GM10248 (cell line): ENCODE measurements around the gene APPL2.

Experiments used
- CTCF ChIA-PET: fragments of 300-600 bp; sonication (Branson Sonifier 250); formaldehyde crosslinking; extraction: SDS; loops from one replicate; lab custom pipeline; 2021; ENCODE audit warnings: antibody characterized with exemption; lab: Yijun Ruan, JAX
- POLR2A ChIA-PET: fragments of 350-650 bp; sonication (Branson Sonifier 250); formaldehyde crosslinking; extraction: SDS; loops from one replicate; lab custom pipeline; 2020; ENCODE audit warnings: antibody characterized with exemption; lab: Yijun Ruan, JAX
- DNase-seq: peaks from one replicate; pipeline ENCODE4 v3.0.0; 2012; ENCODE audit errors: extremely low spot score
- CTCF ChIP-seq: IDR thresholded peaks from 2 replicates; pipeline ENCODE4 v1.5.1; 2012; ENCODE audit warnings: mild to moderate bottlenecking, low read depth; ENCODE audit errors: extremely low read depth, missing control alignments, control extremely low read depth

Gene APPL2

DNA sequence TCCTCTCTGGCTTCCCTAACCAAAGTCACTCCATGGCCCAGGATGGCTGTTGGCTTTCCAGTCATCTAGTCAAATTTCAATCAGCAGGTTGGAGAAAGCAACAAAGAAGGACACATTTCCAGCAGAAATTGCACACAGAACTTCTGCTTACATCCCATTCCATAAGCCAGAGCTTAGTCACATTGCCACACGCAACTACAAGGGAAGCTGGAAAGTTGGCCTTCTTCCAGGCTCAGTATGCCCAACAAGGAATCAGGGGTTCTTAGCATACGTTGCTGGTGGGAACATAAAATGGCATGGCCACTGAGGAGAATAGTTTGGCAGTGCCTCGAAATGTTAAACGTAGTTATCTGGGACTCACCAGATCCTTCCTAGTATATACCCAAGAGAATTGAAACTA is 9.3 kb upstream of the APPL2 start:
- no peak for TF ChIP-seq CTCF
- ChIA-PET POLR2A (no interaction called here), CTCF (interaction anchor here (1.6 kb wide), 1 partner anchor 10 kb away, joined by 3 read pairs; the partner anchor contains the start of gene APPL2)
- DNase-seq = no peak

GRCh38 chr12:105240228-105240627 is 4.3 kb upstream of the APPL2 start:
- CTCF ChIA-PET = no interaction called here
- DNase-seq = no peak
- TF ChIP-seq CTCF = no peak
- POLR2A ChIA-PET = no interaction called here

DNA sequence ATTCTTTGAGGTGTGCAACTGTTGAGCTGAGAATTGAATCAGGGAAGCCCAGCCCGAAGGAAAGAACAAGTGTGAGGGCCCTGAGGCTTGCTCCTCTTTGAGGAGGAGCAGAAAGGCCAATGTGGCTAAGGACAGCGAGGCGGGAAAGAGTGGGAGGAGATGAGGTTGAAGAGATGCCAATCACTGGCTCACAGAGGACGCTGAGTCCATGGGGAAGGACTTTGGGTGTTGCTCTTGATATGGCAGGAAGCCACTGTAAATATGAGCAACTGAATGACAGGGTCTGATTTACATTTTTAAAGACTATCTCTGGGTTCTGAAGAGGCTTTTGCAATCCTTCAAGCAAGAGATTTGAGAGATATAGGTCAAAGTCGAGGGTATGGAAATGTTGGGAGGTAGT is 3.3 kb upstream of the APPL2 start:
- ChIA-PET CTCF (no interaction called here), POLR2A (no interaction called here)
- no peak for DNase-seq
- TF ChIP-seq CTCF = no peak

GRCh38 chr12:105237666-105238065 is 1.7 kb upstream of the APPL2 start:
- DNase-seq = no peak
- TF ChIP-seq CTCF = no peak
- ChIA-PET POLR2A (no interaction called here), CTCF (no interaction called here)

DNA sequence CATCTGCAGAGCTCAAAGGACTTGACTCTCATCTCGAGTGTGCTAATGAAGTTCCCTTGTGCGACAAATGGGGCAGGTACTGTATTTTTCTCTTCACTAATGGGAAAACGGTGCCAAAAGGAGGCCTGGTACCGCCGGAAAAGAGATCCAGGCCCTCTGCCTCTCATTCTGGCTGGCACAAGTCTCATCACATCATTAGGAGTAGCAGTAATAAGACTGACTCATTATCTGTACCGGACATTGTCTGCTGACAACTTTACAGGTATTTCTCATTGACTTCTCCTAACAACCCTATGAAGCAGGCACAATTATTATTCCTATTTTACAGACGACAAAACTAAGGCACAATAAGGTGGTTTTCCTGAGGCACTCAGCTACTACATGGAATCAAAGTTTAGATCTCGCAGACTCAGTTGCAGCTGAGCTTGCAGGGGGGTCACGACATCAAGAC is 668 bp downstream of the APPL2 start:
- ChIA-PET CTCF (interaction anchor here (1.2 to 2.6 kb wide), 6 partner anchors 10 to 149 kb away, joined by 3 to 8 read pairs (median 4); no protein-coding TSS in a partner anchor), POLR2A (no interaction called here)
- no peak for TF ChIP-seq CTCF
- DNase-seq = peak; percentile 18

GRCh38 chr12:105234197-105234596 is 1.8 kb downstream of the APPL2 start:
- DNase-seq = no peak
- ChIA-PET CTCF (interaction anchor here (1.2 to 2.6 kb wide), 5 partner anchors 10 to 150 kb away, joined by 4 to 22 read pairs (median 5); no protein-coding TSS in a partner anchor), POLR2A (no interaction called here)
- TF ChIP-seq CTCF = no peak
